ENCODE measurements around the gene RAB1A.

RAB1A gene

GRCh38 chr2:65098741-65099140, 31.2 kb downstream of the RAB1A start:
- H3K4me3 ChIP-seq (ENCODE audit: low read length): no peak overlapping the region
- H3K4me1 ChIP-seq (ENCODE audit: control insufficient read depth, low read depth, low read length): no peaks in the 10 kb centered on the region
- no peak overlapping the region for H2AK5ac ChIP-seq (ENCODE audit: low read length)
- H2BK120ac ChIP-seq (ENCODE audit: low read depth, low read length): no peak overlapping the region
- H3K4ac ChIP-seq (ENCODE audit: low read depth, low read length): no peak overlapping the region
- no peak overlapping the region for H4K5ac ChIP-seq (ENCODE audit: low read length)
- H3K18ac ChIP-seq (ENCODE audit: low read length): no peak overlapping the region
- no peak overlapping the region for H3K4me2 ChIP-seq (ENCODE audit: low read length)
- no peak overlapping the region for H3K27ac ChIP-seq (ENCODE audit: low read depth, low read length)
- no peak overlapping the region for H4K8ac ChIP-seq (ENCODE audit: low read depth, low read length)
- no CpG with 5 or more reads among the region's 5 CpGs for WGBS (ENCODE audit: extremely low coverage, insufficient coverage, low lambda C conversion rate)
- H3K56ac ChIP-seq (ENCODE audit: low read length): no peak overlapping the region
- no peak overlapping the region for H2BK5ac ChIP-seq (ENCODE audit: low read length)
- peaks cover 9% of the 10 kb centered on the region for H3K79me1 ChIP-seq (ENCODE audit: low read length)
- no peak overlapping the region for H2BK15ac ChIP-seq (replicated peaks; ENCODE audit: low read depth)
- H3K79me2 ChIP-seq (ENCODE audit: control insufficient read depth, insufficient read depth, low read length): no peaks in the 10 kb centered on the region
- no peaks in the 10 kb centered on the region for H3K27me3 ChIP-seq (ENCODE audit: insufficient read depth, low read length, poor library complexity)
- H3K23ac ChIP-seq (ENCODE audit: low read length): no peak overlapping the region
- DNase-seq: no peak
- H3K36me3 ChIP-seq (ENCODE audit: control insufficient read depth, insufficient read depth, low read length): peaks cover 2% of the 10 kb centered on the region
- no peak overlapping the region for H3K9ac ChIP-seq (ENCODE audit: low read length)

- H2BK120ac ChIP-seq (ENCODE audit: low read depth, low read length): no peak overlapping the region
- peaks cover 2% of the 10 kb centered on the region for H3K36me3 ChIP-seq (ENCODE audit: control insufficient read depth, insufficient read depth, low read length)
These were observed 32.1 kb downstream of the RAB1A start for GRCh38 chr2:65097844-65098243.

GRCh38 chr2:65096948-65097347, 33.0 kb downstream of the RAB1A start:
- no peak overlapping the region for H3K18ac ChIP-seq (ENCODE audit: low read length)
- no CpG with 5 or more reads among the region's 1 CpG for WGBS (ENCODE audit: extremely low coverage, insufficient coverage, low lambda C conversion rate)
- H3K4ac ChIP-seq (ENCODE audit: low read depth, low read length): no peak overlapping the region
- H2BK15ac ChIP-seq (replicated peaks; ENCODE audit: low read depth): no peak overlapping the region
- H3K4me3 ChIP-seq (ENCODE audit: low read length): no peak overlapping the region
- H3K56ac ChIP-seq (ENCODE audit: low read length): no peak overlapping the region
- H4K5ac ChIP-seq (ENCODE audit: low read length): no peak overlapping the region
- no peaks in the 10 kb centered on the region for H3K79me2 ChIP-seq (ENCODE audit: control insufficient read depth, insufficient read depth, low read length)
- H3K27ac ChIP-seq (ENCODE audit: low read depth, low read length): no peak overlapping the region
- peaks cover 9% of the 10 kb centered on the region for H3K79me1 ChIP-seq (ENCODE audit: low read length)
- no peak for DNase-seq
- H2BK120ac ChIP-seq (ENCODE audit: low read depth, low read length): no peak overlapping the region
- H3K27me3 ChIP-seq (ENCODE audit: insufficient read depth, low read length, poor library complexity): no peaks in the 10 kb centered on the region
- no peak overlapping the region for H3K23ac ChIP-seq (ENCODE audit: low read length)
- no peak overlapping the region for H3K4me2 ChIP-seq (ENCODE audit: low read length)
- no peaks in the 10 kb centered on the region for H3K4me1 ChIP-seq (ENCODE audit: control insufficient read depth, low read depth, low read length)
- H2AK5ac ChIP-seq (ENCODE audit: low read length): no peak overlapping the region
- H4K8ac ChIP-seq (ENCODE audit: low read depth, low read length): no peak overlapping the region
- H2BK5ac ChIP-seq (ENCODE audit: low read length): no peak overlapping the region
- H3K36me3 ChIP-seq (ENCODE audit: control insufficient read depth, insufficient read depth, low read length): peaks cover 2% of the 10 kb centered on the region
- no peak overlapping the region for H3K9ac ChIP-seq (ENCODE audit: low read length)

More at GRCh38 chr2:65097844-65098243, 32.1 kb downstream of the RAB1A start:
- Histone ChIP-seq H3K27me3 (ENCODE audit: insufficient read depth, low read length, poor library complexity) (no peaks in the 10 kb centered on the region), H3K18ac (ENCODE audit: low read length) (no peak overlapping the region), H3K9ac (ENCODE audit: low read length) (no peak overlapping the region), H3K23ac (ENCODE audit: low read length) (no peak overlapping the region), H3K27ac (ENCODE audit: low read depth, low read length) (no peak overlapping the region), H2BK5ac (ENCODE audit: low read length) (no peak overlapping the region), H4K8ac (ENCODE audit: low read depth, low read length) (no peak overlapping the region), H3K79me2 (ENCODE audit: control insufficient read depth, insufficient read depth, low read length) (no peaks in the 10 kb centered on the region), H3K4me1 (ENCODE audit: control insufficient read depth, low read depth, low read length) (no peaks in the 10 kb centered on the region), H3K4me3 (ENCODE audit: low read length) (no peak overlapping the region), H3K79me1 (ENCODE audit: low read length) (peaks cover 9% of the 10 kb centered on the region), H4K5ac (ENCODE audit: low read length) (no peak overlapping the region), H2AK5ac (ENCODE audit: low read length) (no peak overlapping the region), H2BK15ac (replicated peaks; ENCODE audit: low read depth) (no peak overlapping the region), H3K4me2 (ENCODE audit: low read length) (no peak overlapping the region), H3K56ac (ENCODE audit: low read length) (no peak overlapping the region), H3K4ac (ENCODE audit: low read depth, low read length) (no peak overlapping the region)
- no peak for DNase-seq
- WGBS (ENCODE audit: extremely low coverage, insufficient coverage, low lambda C conversion rate): 100% methylated on average over 1 of the region's 1 CpG

GRCh38 chr2:65093211-65093610, 36.7 kb downstream of the RAB1A start:
- Histone ChIP-seq H2BK120ac (ENCODE audit: low read depth, low read length) (no peak overlapping the region), H4K5ac (ENCODE audit: low read length) (no peak overlapping the region), H3K79me1 (ENCODE audit: low read length) (peaks cover 7% of the 10 kb centered on the region), H3K4me2 (ENCODE audit: low read length) (no peak overlapping the region), H2AK5ac (ENCODE audit: low read length) (no peak overlapping the region), H2BK5ac (ENCODE audit: low read length) (no peak overlapping the region), H3K27me3 (ENCODE audit: insufficient read depth, low read length, poor library complexity) (no peaks in the 10 kb centered on the region), H3K23ac (ENCODE audit: low read length) (no peak overlapping the region), H3K56ac (ENCODE audit: low read length) (no peak overlapping the region), H3K9ac (ENCODE audit: low read length) (no peak overlapping the region), H2BK15ac (replicated peaks; ENCODE audit: low read depth) (no peak overlapping the region), H4K8ac (ENCODE audit: low read depth, low read length) (no peak overlapping the region), H3K4me3 (ENCODE audit: low read length) (no peak overlapping the region), H3K36me3 (ENCODE audit: control insufficient read depth, insufficient read depth, low read length) (peaks cover 1% of the 10 kb centered on the region), H3K18ac (ENCODE audit: low read length) (no peak overlapping the region), H3K4ac (ENCODE audit: low read depth, low read length) (no peak overlapping the region), H3K27ac (ENCODE audit: low read depth, low read length) (no peak overlapping the region), H3K79me2 (ENCODE audit: control insufficient read depth, insufficient read depth, low read length) (no peaks in the 10 kb centered on the region), H3K4me1 (ENCODE audit: control insufficient read depth, low read depth, low read length) (no peaks in the 10 kb centered on the region)
- no peak for DNase-seq

GRCh38 chr2:65092791-65093190, 37.1 kb downstream of the RAB1A start:
- Histone ChIP-seq H3K27me3 (ENCODE audit: insufficient read depth, low read length, poor library complexity) (no peaks in the 10 kb centered on the region), H3K27ac (ENCODE audit: low read depth, low read length) (no peak overlapping the region), H3K79me1 (ENCODE audit: low read length) (peaks cover 7% of the 10 kb centered on the region), H4K5ac (ENCODE audit: low read length) (no peak overlapping the region), H2BK120ac (ENCODE audit: low read depth, low read length) (no peak overlapping the region), H3K79me2 (ENCODE audit: control insufficient read depth, insufficient read depth, low read length) (no peaks in the 10 kb centered on the region), H3K36me3 (ENCODE audit: control insufficient read depth, insufficient read depth, low read length) (peaks cover 1% of the 10 kb centered on the region), H3K23ac (ENCODE audit: low read length) (no peak overlapping the region), H3K4me1 (ENCODE audit: control insufficient read depth, low read depth, low read length) (no peaks in the 10 kb centered on the region), H3K4ac (ENCODE audit: low read depth, low read length) (no peak overlapping the region), H3K18ac (ENCODE audit: low read length) (no peak overlapping the region), H2AK5ac (ENCODE audit: low read length) (no peak overlapping the region), H3K4me2 (ENCODE audit: low read length) (no peak overlapping the region), H3K9ac (ENCODE audit: low read length) (no peak overlapping the region), H3K56ac (ENCODE audit: low read length) (no peak overlapping the region), H2BK5ac (ENCODE audit: low read length) (no peak overlapping the region), H3K4me3 (ENCODE audit: low read length) (no peak overlapping the region), H2BK15ac (replicated peaks; ENCODE audit: low read depth) (no peak overlapping the region), H4K8ac (ENCODE audit: low read depth, low read length) (no peak overlapping the region)
- no CpG with 5 or more reads among the region's 4 CpGs for WGBS (ENCODE audit: extremely low coverage, insufficient coverage, low lambda C conversion rate)
- peak; percentile 65 for DNase-seq

- H2BK15ac ChIP-seq (replicated peaks; ENCODE audit: low read depth): no peak overlapping the region
- no CpG with 5 or more reads among the region's 3 CpGs for WGBS (ENCODE audit: extremely low coverage, insufficient coverage, low lambda C conversion rate)
- H3K4me3 ChIP-seq (ENCODE audit: low read length): no peak overlapping the region
- H2BK5ac ChIP-seq (ENCODE audit: low read length): no peak overlapping the region
- H3K79me2 ChIP-seq (ENCODE audit: control insufficient read depth, insufficient read depth, low read length): no peaks in the 10 kb centered on the region
- no peak overlapping the region for H3K56ac ChIP-seq (ENCODE audit: low read length)
- H3K36me3 ChIP-seq (ENCODE audit: control insufficient read depth, insufficient read depth, low read length): peaks cover 10% of the 10 kb centered on the region
- H3K27me3 ChIP-seq (ENCODE audit: insufficient read depth, low read length, poor library complexity): no peaks in the 10 kb centered on the region
- H3K23ac ChIP-seq (ENCODE audit: low read length): no peak overlapping the region
- H3K79me1 ChIP-seq (ENCODE audit: low read length): no peaks in the 10 kb centered on the region
- H3K27ac ChIP-seq (ENCODE audit: low read depth, low read length): no peak overlapping the region
- DNase-seq: no peak
- H3K4me2 ChIP-seq (ENCODE audit: low read length): no peak overlapping the region
- no peak overlapping the region for H3K4ac ChIP-seq (ENCODE audit: low read depth, low read length)
- no peak overlapping the region for H2BK120ac ChIP-seq (ENCODE audit: low read depth, low read length)
- H3K18ac ChIP-seq (ENCODE audit: low read length): no peak overlapping the region
- H3K4me1 ChIP-seq (ENCODE audit: control insufficient read depth, low read depth, low read length): no peaks in the 10 kb centered on the region
- no peak overlapping the region for H4K8ac ChIP-seq (ENCODE audit: low read depth, low read length)
- no peak overlapping the region for H3K9ac ChIP-seq (ENCODE audit: low read length)
- no peak overlapping the region for H2AK5ac ChIP-seq (ENCODE audit: low read length)
- no peak overlapping the region for H4K5ac ChIP-seq (ENCODE audit: low read length)
These were observed 44.8 kb downstream of the RAB1A start for GRCh38 chr2:65085148-65085547.
